A549 (cell line): ENCODE results near the gene MCOLN2. TPM values are rescaled to one million over a fixed set of nuclear protein-coding genes. Genes with fewer than 3 reads are reported as not detected.

Experiments
- polyA plus RNA-seq, 4 experiments: library from polyadenylated mRNA; depleted of rRNA in 3 of 4; stranded (reverse); fragments of >200 nt; fragmentation: RNase III in 1 of 4; extraction: RNeasy Plus Mini Kit Qiagen cat#74134 plus additional on column Dnase treatment in 1 of 4; gene quantifications; 2 replicates in 3 of 4; 3 replicates in 1 of 4; pipeline ENCODE4 v1.2.3, GENCODE V29; 2011 to 2017

MCOLN2 gene
- polyA plus RNA-seq, 2 of the 4 experiments (the other 2 are of a cell fraction), result 3.1 to 4.6 TPM

Other genes with a start within 250 kb of the MCOLN2 start
- gene LPAR3, start 103.9 kb downstream of the MCOLN2 start, polyA plus RNA-seq (2011; rRNA removed), result 0.01 and 0.05 TPM in 2 replicates
- gene LPAR3, start 103.9 kb downstream of the MCOLN2 start, polyA plus RNA-seq (2017; fragmentation: RNase III; extraction: RNeasy Plus Mini Kit Qiagen cat#74134 plus additional on column Dnase treatment), result 0.08 to 0.12 TPM (median 0.11 TPM) in 3 replicates
- 5.8 and 6.7 TPM in 2 replicates for gene MCOLN3, start 51.4 kb upstream of the MCOLN2 start, polyA plus RNA-seq (2011; rRNA removed)
- gene MCOLN3, start 51.4 kb upstream of the MCOLN2 start, polyA plus RNA-seq (2017; fragmentation: RNase III; extraction: RNeasy Plus Mini Kit Qiagen cat#74134 plus additional on column Dnase treatment), result 3.0 to 4.2 TPM (median 3.6 TPM) in 3 replicates
- gene SYDE2, start 203.9 kb upstream of the MCOLN2 start, polyA plus RNA-seq (2011; rRNA removed), result 2.2 and 2.6 TPM in 2 replicates
- 0.83 to 1.2 TPM (median 0.92 TPM) in 3 replicates for gene SYDE2, start 203.9 kb upstream of the MCOLN2 start, polyA plus RNA-seq (2017; fragmentation: RNase III; extraction: RNeasy Plus Mini Kit Qiagen cat#74134 plus additional on column Dnase treatment)